HG02678 (cell line): ENCODE results near the gene ZNF627.
"Not testable (repeated sequence)": the region's sequence is repeated elsewhere in the genome, so short reads cannot be mapped to it uniquely, and the experiment has no call there.

Source experiments
- ATAC-seq: cut with Tn5 transposase; IDR thresholded peaks from one replicate; pipeline ENCODE4 v1.9.1; 2021; ENCODE audit warnings: mild to moderate bottlenecking, moderate library complexity; ENCODE audit not compliant: unreplicated experiment

ZNF627 gene

DNA sequence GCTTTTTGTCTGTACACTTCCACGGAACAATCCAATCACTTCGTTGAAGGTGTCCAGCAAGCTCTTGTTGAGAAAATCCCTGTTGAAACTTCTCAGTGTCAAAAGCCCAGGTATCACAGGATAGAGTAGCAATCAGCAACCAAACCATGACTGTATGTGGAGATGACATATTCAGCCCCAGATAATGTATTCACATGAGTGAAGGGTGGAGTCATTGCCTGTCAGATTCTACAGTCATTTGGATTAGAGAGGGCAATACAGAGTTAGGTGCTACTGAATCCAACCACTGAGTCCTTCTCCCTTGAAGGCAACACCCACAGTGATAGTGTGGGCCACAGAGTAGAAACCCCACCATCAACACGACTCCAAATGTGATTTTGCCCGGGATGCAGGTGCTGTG is 23.3 kb downstream of the ZNF627 start:
- no peak for ATAC-seq

DNA sequence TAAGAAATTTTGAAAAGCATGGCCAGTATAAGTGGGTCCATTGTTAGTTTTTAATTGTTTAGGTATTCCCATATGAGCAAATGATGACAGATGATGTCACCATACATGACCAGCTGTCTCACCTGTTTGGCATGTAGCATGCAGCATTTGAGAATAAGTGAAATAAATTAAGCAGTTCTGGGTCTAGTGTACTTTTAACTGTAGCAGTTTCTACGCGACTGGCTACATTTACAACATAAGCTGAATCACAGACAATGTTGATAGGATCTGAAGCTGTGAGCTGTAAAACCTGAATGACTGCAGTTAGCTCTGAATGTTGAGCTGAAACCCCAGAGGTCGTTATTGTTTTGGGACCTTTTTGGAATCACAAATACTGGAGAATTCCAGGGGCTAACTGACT is 25.1 kb downstream of the ZNF627 start:
- not testable (repeated sequence) for ATAC-seq

DNA sequence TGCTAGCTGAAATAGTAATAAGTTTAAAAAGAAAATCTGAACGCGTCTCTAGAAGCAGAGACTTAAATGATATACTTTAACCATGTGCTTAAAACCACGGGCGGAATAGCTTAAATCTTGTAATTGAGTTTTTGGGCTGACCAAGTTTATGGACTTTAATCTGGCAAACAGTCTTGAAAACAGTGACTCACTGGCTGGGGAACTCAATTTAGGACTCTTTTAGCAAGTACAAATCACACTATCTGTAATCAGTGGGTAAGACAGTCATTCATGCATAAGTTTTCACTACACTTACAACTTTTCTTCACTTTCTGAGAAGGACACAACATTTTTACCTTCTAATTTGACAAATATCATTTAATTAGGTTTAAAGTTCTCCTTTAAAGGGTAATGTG is 26.8 kb downstream of the ZNF627 start:
- ATAC-seq = no peak

DNA sequence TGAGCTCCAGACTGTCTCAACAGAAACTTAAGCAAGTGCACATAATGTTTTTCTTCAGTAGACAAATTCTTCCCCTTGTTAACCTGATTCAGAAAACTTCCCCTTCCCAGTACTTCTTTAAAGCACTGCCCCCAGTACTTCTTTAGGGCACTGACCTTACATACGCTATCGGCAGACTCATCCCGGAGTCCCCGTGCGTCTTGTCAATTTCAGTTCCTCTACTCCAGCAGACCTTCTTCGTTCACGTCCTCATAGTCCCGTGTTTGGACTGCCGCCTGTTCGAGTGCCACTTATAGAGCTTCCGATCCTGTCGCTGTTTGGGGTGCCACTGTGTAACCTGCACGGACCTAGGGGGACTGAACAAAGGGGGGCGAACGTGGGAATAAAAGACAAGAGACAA is 29.0 kb downstream of the ZNF627 start:
- ATAC-seq = no peak

DNA sequence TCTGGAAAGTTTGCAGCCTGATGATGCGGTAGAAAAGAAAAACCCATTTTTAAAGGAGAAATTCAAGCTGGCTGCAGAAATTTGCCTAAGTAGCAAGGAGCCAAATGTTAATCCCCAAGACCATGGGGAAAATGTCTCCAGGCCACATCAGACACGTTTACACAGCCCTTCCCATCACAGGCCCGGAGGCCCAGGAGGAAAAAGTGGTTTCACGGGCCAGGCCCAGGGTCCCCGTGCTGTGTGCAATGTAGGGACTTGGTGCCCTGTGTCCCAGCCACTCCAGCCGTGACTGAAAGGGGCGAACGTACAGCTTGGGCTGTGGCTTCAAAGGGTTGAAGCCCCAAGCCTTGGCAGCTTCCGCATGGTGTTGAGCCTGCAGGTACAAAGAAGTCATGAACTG is 35.9 kb downstream of the ZNF627 start:
- no peak for ATAC-seq

DNA sequence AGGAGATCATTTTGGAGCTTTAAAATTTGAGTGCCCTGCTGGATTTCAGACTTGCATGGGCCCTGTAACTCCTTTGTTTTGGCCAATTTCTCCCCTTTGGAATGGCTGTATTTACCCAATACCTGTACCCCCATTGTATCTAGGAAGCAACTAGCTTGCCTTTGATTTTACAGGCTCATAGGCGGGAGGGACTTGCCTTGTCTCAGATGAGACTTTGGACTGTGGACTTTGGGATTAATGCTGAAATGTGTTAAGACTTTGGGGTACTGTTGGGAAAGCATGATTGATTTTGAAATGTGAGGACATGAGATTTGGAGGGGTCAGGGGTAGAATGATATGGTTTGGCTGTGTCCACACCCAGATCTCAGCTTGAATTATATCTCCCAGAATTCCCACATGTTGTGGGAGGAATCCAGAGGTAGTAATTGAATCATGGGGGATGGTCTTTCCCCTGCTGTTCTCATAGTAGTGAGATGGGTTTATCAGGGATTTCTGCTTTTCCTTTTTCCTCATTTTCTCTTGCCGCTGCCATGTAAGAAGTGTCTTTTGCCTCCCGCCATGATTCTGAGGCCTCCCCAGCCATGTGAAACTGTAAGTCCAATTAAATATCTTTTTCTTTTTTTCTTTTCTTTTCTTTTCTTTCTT is 36.9 kb downstream of the ZNF627 start:
- not testable (repeated sequence) for ATAC-seq

DNA sequence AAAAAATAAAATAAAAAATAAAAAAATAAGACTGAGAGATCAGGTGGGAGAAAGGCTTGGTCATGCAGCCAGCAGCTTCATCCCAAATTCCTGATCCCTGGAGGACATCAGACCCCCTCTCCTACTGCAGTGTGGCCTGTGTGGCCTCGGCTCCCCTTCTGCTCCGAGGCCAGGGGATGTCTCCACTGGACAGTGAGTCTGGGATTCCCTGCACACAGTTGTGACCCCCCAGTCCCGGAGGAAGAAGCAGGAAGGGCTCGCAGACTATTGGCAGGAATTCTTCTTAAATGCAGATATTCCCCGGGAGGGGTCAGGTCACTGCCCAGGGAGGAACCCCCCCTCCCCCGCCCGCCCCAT is 41.9 kb downstream of the ZNF627 start:
- no peak for ATAC-seq

DNA sequence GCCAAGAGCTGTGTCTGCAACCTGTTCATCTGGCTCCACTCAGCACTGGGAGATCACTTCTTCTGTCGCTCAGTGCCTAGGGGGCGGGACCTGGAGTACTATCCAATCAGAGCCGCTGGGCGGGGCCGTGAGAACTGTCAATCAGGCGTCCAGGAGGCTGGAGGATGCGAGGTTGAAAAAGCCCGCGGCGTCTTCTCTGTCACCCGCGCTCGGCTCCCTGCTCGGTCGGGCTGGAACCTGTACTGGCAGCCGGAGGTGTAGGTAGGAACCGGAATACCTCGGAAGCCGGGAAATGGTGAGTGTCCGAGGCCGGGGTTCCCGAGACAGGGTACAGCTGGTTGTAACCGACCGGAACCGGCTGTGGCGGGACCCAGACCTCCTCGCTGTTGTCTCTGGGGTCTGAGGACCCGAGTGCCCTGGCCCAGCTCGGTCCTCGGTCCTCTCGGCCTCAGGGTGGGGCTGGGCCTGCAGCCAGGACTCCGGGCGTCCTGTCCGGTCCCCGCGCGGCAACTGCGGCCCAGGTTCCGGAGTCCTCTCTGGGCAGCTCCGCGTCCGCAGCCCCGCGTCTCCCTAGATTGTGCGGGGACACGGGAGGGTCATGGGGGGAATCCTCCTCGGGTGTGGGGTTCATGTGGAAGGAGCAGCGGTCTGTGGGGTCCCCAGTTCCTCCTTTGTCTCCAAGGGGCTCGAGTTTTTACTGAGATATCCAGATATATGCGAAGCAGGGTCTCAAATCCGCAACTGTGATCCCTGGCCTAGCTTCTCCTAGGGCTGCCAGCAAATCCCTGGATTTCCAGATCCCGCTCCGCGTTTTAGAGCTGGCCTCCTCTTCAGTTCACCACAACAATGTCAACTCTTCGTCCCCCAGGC is 42.6 kb downstream of the ZNF627 start:
- ATAC-seq = peak; percentile 98

DNA sequence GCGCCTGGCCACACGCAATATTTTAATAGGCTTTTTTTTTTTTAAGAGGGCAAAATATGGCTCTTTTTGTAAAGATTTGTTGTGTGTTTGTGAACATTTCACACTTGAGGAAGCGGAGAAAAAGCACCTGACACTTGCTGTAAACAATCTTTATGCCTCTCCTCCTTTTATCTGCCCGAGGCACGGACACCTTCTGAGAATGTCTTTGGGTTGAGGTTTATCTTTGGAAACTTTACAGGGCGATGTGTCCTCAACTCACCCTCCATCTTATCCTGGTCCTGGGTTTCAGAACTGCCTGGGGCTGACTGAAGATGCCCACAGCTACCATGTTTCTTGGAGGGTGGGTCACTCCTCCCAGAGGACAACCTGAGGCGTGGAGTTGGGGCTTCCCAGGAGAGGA is 44.0 kb downstream of the ZNF627 start:
- no peak for ATAC-seq

DNA sequence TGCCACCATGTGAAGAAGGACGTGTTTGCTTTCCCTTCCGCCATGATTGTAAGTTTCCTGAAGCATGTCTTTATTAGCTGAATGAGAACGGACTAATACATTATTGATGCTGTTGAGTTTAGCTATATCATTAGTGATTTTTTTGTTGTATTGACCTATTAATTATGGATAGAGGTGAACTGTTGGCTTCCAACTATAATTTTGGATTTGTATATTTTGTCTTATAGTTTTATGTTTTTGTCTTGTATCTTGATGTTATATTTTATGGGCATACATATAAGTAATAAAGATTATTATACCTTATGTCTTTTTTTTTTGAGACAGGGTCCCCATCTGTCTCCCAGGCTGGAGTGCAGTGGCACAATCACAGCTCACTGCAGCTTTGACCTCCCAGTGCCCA is 45.6 kb downstream of the ZNF627 start:
- ATAC-seq = no peak

DNA sequence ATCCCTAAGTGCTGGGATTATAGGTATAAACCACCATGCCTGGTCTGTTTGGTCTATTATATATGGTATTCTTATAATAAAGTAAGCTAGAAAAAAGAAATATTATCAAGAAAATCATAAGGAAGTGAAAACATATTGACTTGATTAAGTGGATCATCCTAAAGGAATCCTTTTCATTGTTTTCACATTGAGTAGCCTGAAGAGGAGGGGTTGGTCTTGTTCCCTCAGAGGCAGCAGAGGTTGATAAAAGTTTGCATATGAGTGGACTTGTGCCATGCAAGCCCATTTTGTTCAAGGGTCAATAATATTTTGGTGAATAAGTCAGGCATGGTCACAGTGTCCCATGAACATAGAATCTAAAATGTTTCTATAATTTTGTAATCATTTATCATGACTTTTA is 52.7 kb downstream of the ZNF627 start:
- ATAC-seq = no peak

DNA sequence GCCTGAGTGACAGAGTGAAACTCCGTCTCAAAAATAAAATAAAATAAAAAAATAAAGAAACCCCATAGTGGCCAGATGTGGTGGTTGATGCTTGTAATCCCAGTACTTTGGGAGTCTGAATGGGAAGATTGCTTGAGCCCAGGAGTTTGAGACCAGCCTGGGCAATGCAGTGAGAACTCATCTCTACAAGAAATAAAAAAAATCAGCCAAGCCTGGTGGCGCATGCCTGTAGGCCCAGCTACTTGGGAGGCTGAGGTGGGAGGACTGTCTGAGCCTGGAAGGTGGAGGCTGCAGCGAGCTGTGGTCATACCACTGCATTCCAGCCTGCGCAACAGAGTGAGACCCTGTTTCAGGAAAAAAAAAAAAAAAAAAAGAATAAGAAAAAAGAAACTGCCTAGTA is 53.8 kb downstream of the ZNF627 start:
- no peak for ATAC-seq

DNA sequence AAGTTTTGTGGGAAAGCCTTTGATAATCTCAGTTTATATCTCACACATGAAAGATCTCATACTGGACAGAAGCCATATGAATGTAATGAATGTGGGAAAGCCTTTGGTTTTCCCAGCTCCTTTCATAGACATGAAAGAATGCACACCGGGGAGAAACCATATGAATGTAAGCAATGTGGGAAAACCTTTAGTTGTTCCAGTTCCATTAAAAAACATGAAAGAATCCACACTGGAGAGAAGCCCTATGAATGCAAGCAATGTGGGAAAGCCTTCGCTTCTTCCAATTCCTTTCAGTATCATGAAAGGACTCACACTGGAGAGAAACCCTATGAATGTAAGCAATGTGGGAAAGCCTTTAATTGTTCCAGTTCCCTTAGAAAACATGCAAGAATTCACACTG is 54.8 kb downstream of the ZNF627 start:
- no peak for ATAC-seq

DNA sequence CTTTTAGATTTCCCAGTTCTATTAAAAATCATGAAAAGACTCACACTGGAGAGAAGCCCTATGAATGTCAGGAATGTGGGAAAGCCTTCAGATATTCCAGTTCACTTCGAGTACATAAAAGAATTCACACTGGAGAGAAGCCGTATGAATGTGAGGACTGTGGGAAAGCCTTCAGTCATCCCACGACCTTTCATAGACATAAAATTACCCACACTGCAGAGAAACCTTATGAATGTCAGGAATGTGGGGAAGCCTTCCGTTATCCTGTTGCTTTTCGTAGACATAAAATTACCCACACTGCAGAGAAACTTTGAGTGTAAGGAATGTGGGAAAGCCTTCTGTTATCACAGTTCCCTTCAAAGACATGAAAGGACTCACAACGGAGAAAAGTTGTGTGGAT is 55.2 kb downstream of the ZNF627 start:
- no peak for ATAC-seq

DNA sequence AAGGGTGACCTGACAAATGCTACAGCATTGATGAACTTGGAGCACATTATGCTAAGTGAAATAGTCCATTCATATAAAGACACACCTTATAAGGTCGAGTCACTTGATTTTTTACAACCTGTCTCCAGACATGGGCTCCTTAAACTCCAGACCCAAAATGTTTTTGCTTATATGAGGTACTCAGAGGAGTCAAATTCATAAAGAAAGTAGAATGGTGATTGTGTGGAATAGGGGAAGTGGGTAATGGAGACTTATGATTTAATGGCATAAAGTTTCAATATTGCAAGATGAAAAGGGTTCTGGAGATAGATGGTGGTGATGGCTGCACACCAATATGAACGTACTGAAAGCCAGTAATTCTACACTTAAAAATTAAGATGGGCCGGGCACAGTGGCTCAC is 59.3 kb downstream of the ZNF627 start:
- no peak for ATAC-seq

DNA sequence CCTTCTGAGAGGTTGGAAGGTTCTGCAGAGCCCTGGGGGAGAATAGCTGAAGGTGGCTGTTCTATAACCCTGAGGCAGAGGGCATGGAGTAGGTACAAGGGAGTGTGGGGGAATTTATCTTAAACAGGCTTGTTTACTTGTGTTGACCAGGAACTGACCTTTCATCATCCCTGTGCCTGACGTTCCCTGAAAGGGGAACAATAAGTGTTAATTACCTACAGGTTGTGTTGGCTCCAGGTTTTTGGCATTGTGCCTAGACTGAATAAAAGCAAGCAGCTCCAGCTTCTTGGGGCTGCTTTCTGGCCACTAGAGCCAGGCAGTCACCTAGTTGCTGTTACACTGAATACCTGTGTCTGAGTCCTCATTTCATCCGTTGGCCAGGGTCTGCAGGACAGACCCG is 60.0 kb downstream of the ZNF627 start:
- no peak for ATAC-seq

DNA sequence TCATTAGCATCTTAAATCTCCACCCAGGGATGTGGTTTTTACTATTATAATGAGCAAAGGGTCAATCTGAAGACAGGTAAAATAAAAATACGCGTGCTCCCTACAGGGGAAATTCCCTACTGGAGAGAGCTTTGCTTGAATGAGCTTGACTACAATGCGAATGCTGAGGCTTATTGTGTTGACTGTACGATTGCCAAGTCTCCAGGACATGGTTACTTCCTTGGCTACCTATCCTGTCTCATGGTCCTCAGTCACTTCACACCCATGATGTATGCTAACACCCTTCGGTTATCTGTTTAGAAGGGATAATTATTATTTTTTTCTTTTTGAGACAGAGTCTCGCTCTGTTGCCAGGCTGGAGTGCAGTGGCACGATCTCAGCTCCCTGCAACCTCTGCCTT is 61.7 kb downstream of the ZNF627 start:
- no peak for ATAC-seq

DNA sequence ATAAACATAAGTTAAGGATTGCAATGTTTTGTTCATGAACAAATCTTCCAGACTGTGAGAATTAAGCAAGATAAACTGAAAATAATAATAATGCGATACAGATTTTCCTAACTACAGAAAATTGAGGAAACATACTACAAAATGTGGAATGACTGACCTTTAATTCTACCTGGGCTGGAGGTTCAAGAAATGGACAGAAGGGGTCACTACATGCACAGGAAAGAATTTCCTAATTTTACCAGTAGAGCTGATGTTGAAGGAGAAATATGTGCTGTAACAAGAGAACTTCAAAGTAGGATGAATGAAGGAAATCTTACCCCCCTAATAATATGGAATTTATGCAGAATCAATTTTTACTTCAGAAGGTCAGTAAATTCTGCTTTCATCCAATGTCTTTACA is 62.3 kb downstream of the ZNF627 start:
- ATAC-seq = no peak

DNA sequence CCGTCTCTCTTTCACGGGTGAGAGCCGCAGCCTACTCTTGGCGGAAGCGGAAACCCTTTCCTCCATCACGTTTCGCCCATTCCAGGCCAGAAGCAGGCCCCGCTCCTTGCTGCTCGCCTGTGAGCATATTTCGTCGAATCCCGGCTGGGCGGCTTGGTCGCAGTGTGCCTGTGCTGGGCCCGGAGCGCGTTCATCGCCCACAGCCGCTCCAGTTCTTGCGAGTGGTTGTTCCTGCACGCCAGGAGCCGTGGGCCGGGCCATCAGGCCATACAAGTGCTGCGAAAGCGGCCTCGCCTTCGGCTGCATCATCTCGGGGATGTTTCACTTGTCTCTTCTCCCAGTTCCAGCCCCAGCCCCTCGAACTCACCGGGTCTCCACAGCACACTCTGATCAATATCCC is 65.0 kb downstream of the ZNF627 start:
- no peak for ATAC-seq

DNA sequence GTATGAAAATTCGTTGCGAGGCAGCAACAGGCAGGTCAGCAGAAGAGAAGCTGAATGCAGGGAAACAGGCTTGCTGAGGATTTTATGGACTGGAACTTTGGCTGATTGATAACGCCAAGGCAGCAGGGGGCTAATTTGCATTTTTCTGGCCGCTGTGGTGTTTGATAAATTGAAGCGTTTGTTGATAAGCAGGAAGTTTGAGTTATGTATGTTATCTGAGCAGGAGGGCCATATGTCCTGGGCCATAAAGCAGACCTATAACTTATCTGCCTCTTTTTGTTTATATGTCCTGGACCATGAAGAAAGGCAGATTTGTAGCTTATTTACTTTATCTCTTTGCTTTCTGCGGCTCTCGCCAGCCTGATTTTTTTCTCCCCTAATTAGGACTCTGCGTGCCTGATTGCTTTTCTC is 65.9 kb downstream of the ZNF627 start:
- ATAC-seq = no peak
